ENCODE results near the gene COQ10A.
"Not testable (repeated sequence)": the region's sequence is repeated elsewhere in the genome, so short reads cannot be mapped to it uniquely, and the experiment has no call there.

COQ10A gene

GRCh38 chr12:56278905-56279304 is 12.2 kb downstream of the COQ10A start:
- no peak overlapping the region for H3K9ac ChIP-seq
- H3K9me3 ChIP-seq (replicated peaks in 1 of 11): no peaks in the 10 kb centered on the region
- peaks cover 96 to 100% (median 100%) of the 10 kb centered on the region in 11 experiments for H3K36me3 ChIP-seq
- H3K4me3 ChIP-seq: no peak overlapping the region
- no peak overlapping the region for H3K4me2 ChIP-seq
- no peaks in the 10 kb centered on the region for H3K27me3 ChIP-seq
- H3K4me1 ChIP-seq: no peaks in the 10 kb centered on the region
- peaks cover 0 to 62% (median 13%) of the 10 kb centered on the region in 11 experiments; a peak in 12 of 22 replicates for H4K20me1 ChIP-seq
- no peak overlapping the region for H3K27ac ChIP-seq
- TF ChIP-seq Cebpa-rat (IDR thresholded peaks at IDR 0.05): no peak

- Histone ChIP-seq H3K9me3 (replicated peaks in 1 of 11) (no peaks in the 10 kb centered on the region), H4K20me1 (peaks cover 0 to 50% (median 13%) of the 10 kb centered on the region in 11 experiments; a peak in 15 of 22 replicates), H3K36me3 (peaks cover 93 to 100% (median 99%) of the 10 kb centered on the region in 11 experiments), H3K4me3 (no peak overlapping the region), H3K27ac (no peak overlapping the region), H3K9ac (no peak overlapping the region), H3K27me3 (no peaks in the 10 kb centered on the region), H3K4me2 (no peak overlapping the region), H3K4me1 (no peaks in the 10 kb centered on the region)
- TF ChIP-seq Cebpa-rat (IDR thresholded peaks at IDR 0.05): no peak
These were observed 14.1 kb downstream of the COQ10A start for GRCh38 chr12:56280849-56281248.

GRCh38 chr12:56282030-56282429 is 15.3 kb downstream of the COQ10A start:
- peaks cover 0 to 58% (median 24%) of the 10 kb centered on the region in 11 experiments; a peak in 21 of 22 replicates for H4K20me1 ChIP-seq
- H3K27me3 ChIP-seq: no peaks in the 10 kb centered on the region
- H3K9ac ChIP-seq: no peak overlapping the region
- no peaks in the 10 kb centered on the region for H3K4me1 ChIP-seq
- TF ChIP-seq Cebpa-rat (IDR thresholded peaks at IDR 0.05): no peak
- no peak overlapping the region for H3K4me2 ChIP-seq
- H3K4me3 ChIP-seq: no peak overlapping the region
- H3K36me3 ChIP-seq: peaks cover 92 to 100% (median 99%) of the 10 kb centered on the region in 11 experiments
- H3K9me3 ChIP-seq (replicated peaks in 1 of 11): no peaks in the 10 kb centered on the region
- no peak overlapping the region for H3K27ac ChIP-seq

GRCh38 chr12:56282579-56282978 is 15.8 kb downstream of the COQ10A start:
- Histone ChIP-seq H3K27ac (no peak overlapping the region), H3K4me2 (no peak overlapping the region), H3K9ac (no peak overlapping the region), H3K9me3 (replicated peaks in 1 of 11) (no peaks in the 10 kb centered on the region), H3K36me3 (peaks cover 91 to 100% (median 100%) of the 10 kb centered on the region in 11 experiments), H4K20me1 (peaks cover 0 to 64% (median 29%) of the 10 kb centered on the region in 11 experiments; a peak in 21 of 22 replicates), H3K27me3 (no peaks in the 10 kb centered on the region), H3K4me1 (no peaks in the 10 kb centered on the region; a peak in 1 of 20 replicates), H3K4me3 (no peak overlapping the region)
- no peak for TF ChIP-seq Cebpa-rat (IDR thresholded peaks at IDR 0.05)

GRCh38 chr12:56284263-56284662 is 17.5 kb downstream of the COQ10A start:
- H3K27me3 ChIP-seq; H3K27ac ChIP-seq; H3K9me3 ChIP-seq (replicated peaks in 1 of 11); H3K4me2 ChIP-seq; H3K4me3 ChIP-seq; H3K9ac ChIP-seq: not testable (repeated sequence)
- Histone ChIP-seq H3K4me1 (peaks cover 0 to 12% (median 3%) of the 10 kb centered on the region in 10 experiments; a peak in 7 of 20 replicates), H4K20me1 (peaks cover 6 to 73% (median 45%) of the 10 kb centered on the region in 11 experiments; a peak in 21 of 22 replicates), H3K36me3 (peaks cover 86 to 100% (median 98%) of the 10 kb centered on the region in 11 experiments)

DNA sequence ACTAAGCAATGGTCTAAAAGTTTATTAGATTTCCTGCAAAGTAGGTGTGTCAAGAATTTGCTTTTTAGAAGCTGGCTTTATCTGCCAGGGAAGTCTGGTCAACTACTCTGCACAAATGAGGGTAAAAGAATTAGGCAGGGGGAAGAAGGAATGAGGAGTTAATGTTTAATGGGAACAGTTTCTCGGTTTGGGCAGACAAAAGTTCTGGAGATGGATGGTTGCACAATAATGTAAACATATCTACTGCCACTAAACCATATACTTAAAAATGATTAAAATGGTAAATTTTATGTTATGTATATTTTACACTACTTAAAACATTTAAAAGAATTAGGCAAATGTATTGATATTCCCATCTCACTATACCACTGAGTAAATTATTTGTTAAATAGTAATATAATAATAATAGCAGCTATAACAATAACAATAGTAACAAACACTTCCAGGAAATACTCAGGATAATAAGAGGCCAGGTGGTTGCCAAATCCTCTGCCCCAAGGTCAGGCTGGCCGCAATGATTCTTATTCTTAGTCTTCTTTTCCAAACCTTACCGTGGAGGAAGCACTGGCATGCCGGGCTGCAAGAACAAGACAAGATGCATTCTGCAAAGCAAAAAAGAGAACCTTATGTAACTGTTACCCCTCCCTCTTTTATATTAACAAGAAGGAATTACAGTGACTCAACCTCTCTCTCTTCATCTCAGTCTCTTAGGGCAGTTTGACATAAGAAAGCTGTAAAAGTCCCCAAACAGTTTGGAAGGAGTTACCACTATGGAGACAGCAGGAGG is 19.5 kb downstream of the COQ10A start:
- Histone ChIP-seq H3K27ac (no peak overlapping the region), H3K4me1 (peaks cover 0 to 15% (median 3%) of the 10 kb centered on the region in 10 experiments; a peak in 7 of 20 replicates)

GRCh38 chr12:56288705-56289387 is 22.1 kb downstream of the COQ10A start:
- TF ChIP-seq Cebpa-rat (IDR thresholded peaks at IDR 0.05): no peak
- Histone ChIP-seq H3K9me3 (replicated peaks in 1 of 11) (no peaks in the 10 kb centered on the region), H3K36me3 (peaks cover 76 to 100% (median 98%) of the 10 kb centered on the region in 11 experiments), H3K27ac (peak overlapping the region in 1 of 11 experiments; percentile 14; a peak in 1 of 22 replicates), H3K27me3 (no peaks in the 10 kb centered on the region), H3K4me1 (peaks cover 0 to 15% (median 6%) of the 10 kb centered on the region in 10 experiments; a peak in 7 of 20 replicates), H3K9ac (peak overlapping the region in 1 of 11 experiments; percentile 15; a peak in 1 of 22 replicates), H3K4me3 (no peak overlapping the region), H3K4me2 (peak overlapping the region in 2 of 11 experiments; percentile 28 to 43; a peak in 4 of 22 replicates), H4K20me1 (peaks cover 35 to 91% (median 83%) of the 10 kb centered on the region in 11 experiments; a peak in 21 of 22 replicates)

More for the DNA sequence above, 19.5 kb downstream of the COQ10A start:
- Histone ChIP-seq H3K9ac (no peak overlapping the region), H4K20me1 (peaks cover 14 to 78% (median 63%) of the 10 kb centered on the region in 11 experiments; a peak in 21 of 22 replicates), H3K9me3 (replicated peaks in 1 of 11) (no peaks in the 10 kb centered on the region), H3K4me3 (no peak overlapping the region), H3K4me2 (no peak overlapping the region), H3K27me3 (no peaks in the 10 kb centered on the region), H3K36me3 (peaks cover 81 to 100% (median 98%) of the 10 kb centered on the region in 11 experiments)
- no peak for TF ChIP-seq Cebpa-rat (IDR thresholded peaks at IDR 0.05)

- Histone ChIP-seq H3K9ac (no peak overlapping the region), H3K4me3 (no peak overlapping the region), H3K27me3 (no peaks in the 10 kb centered on the region), H4K20me1 (peaks cover 56 to 100% (median 99%) of the 10 kb centered on the region in 11 experiments; a peak in 21 of 22 replicates), H3K27ac (0 out of 22 replicates have a peak overlapping the region, but pooled peaks of 1 of the 11 experiments have one; percentile 20), H3K36me3 (peaks cover 54 to 100% (median 89%) of the 10 kb centered on the region in 11 experiments), H3K4me2 (no peak overlapping the region), H3K9me3 (replicated peaks in 1 of 11) (no peaks in the 10 kb centered on the region), H3K4me1 (peaks cover 30 to 39% (median 34%) of the 10 kb centered on the region in 10 experiments)
- TF ChIP-seq Cebpa-rat (IDR thresholded peaks at IDR 0.05): no peak
These were observed 27.1 kb downstream of the COQ10A start for GRCh38 chr12:56293795-56294194.

All from BLaER1 treated with 17β-estradiol and CSF1 and Interleukin-3, amounts not matched to agents 10 nM and 100 nM (cell line).